ENCODE measurements around the gene JAZF1. TPM values are rescaled to one million over a fixed set of nuclear protein-coding genes. Genes with fewer than 3 reads are reported as not detected.

JAZF1 gene
- total and polyA plus RNA-seq, 2 experiments from 2014 or later: 9.8 to 12.3 TPM

DNA sequence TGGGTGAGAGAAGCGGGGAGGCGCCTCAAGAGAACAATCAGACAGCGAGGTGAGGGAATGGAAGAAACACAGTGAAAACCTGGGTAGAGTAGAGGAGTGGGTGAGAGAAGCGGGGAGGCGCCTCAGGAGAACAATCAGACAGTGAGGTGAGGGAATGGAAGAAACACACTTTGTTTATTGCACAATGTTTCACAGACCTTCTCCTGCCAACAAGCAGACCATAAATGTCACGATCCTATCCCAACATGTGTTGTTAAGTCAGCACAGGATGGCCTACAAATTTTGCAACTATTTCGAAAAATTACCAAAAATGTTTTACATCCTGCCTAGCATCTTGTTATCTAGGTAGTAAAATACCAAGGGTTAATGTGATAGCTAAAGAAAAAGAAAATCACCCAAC lies 115.3 kb downstream of the JAZF1 start:
- no peak overlapping the region for H3K27ac ChIP-seq
- no peaks in the 10 kb centered on the region for H3K36me3 ChIP-seq
- TF ChIP-seq, protein P1, sequence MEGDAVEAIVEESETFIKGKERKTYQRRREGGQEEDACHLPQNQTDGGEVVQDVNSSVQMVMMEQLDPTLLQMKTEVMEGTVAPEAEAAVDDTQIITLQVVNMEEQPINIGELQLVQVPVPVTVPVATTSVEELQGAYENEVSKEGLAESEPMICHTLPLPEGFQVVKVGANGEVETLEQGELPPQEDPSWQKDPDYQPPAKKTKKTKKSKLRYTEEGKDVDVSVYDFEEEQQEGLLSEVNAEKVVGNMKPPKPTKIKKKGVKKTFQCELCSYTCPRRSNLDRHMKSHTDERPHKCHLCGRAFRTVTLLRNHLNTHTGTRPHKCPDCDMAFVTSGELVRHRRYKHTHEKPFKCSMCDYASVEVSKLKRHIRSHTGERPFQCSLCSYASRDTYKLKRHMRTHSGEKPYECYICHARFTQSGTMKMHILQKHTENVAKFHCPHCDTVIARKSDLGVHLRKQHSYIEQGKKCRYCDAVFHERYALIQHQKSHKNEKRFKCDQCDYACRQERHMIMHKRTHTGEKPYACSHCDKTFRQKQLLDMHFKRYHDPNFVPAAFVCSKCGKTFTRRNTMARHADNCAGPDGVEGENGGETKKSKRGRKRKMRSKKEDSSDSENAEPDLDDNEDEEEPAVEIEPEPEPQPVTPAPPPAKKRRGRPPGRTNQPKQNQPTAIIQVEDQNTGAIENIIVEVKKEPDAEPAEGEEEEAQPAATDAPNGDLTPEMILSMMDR (IDR thresholded peaks at IDR 0.05; ENCODE audit: low read depth, low read length): no peak
- H3K9me3 ChIP-seq (ENCODE audit: low read depth): no peaks in the 10 kb centered on the region
- H3K4me1 ChIP-seq (ENCODE audit: low read depth): peaks cover 8% of the 10 kb centered on the region
- peak in 1 of 2 donors; percentile 74 for DNase-seq (ENCODE audit: low read depth in 1 of 2, low spot score in 1 of 2)
- no peaks in the 10 kb centered on the region for H3K27me3 ChIP-seq
- H3K4me3 ChIP-seq: no peak overlapping the region

DNA sequence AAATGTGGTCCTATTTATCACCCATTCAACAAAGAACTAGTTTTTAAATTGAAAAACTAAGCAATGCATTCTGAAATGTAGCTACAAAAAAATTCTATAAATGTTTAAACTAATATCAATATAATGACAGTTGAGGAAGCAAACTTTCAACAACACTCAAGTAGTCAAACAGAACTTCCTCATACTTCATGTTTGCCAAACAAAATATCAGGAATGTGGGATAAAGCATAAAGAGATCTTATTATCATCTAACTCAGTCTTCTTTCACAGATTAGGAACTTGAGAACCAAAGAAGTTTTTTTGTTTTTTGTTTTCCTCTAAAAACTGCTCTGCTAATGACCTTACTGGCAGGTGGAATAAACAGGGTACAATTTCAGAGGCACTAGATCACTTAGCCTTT lies 116.2 kb downstream of the JAZF1 start:
- no peaks in the 10 kb centered on the region for H3K27me3 ChIP-seq
- no peaks in the 10 kb centered on the region for H3K4me1 ChIP-seq (ENCODE audit: low read depth)
- H3K27ac ChIP-seq: no peak overlapping the region
- TF ChIP-seq, protein P1 (IDR thresholded peaks at IDR 0.05; ENCODE audit: low read depth, low read length): no peak
- DNase-seq (ENCODE audit: low read depth in 1 of 2, low spot score in 1 of 2): no peak
- H3K36me3 ChIP-seq: no peaks in the 10 kb centered on the region
- no peaks in the 10 kb centered on the region for H3K9me3 ChIP-seq (ENCODE audit: low read depth)
- no peak overlapping the region for H3K4me3 ChIP-seq

DNA sequence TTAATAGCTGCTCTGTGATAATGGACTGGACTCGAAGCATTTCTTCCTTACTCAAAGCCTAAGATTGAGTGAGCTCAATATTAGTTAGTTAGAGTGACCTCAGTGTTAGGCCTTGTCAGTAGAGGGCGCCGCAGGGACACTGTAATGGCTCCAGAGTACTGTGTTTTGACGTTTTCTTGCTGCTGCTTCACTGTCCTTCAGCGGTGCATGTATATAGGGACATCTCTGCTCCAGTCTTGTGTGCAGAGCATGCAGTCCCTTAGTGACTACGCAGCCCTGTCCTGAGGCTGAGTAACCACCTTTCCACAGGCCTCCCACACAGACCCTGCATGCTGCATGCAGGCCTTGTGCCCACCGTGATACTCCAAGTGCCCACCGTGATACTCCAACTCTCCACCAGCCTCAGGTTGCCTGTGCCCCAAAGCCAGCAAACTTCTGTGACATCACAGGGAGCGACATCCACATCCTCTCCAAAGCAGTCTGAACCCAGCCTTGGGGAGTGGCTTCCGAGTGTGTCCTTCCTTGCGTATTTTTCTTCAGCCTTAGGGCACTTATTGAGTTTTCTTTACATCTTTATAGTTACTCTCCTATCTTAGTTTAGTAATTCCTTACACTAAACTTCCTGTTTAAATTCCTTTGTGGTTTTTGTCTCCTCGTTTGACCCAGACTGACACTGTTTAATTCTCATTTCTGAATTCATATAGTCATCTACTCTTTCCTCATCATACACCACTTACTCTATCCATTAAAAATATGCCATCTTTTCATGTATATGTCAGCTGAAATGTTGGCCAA lies 118.2 kb downstream of the JAZF1 start:
- Histone ChIP-seq H3K36me3 (no peaks in the 10 kb centered on the region), H3K9me3 (ENCODE audit: low read depth) (no peaks in the 10 kb centered on the region), H3K4me3 (no peak overlapping the region), H3K27me3 (no peaks in the 10 kb centered on the region), H3K27ac (no peak overlapping the region), H3K4me1 (ENCODE audit: low read depth) (no peaks in the 10 kb centered on the region)
- TF ChIP-seq, protein P1 (IDR thresholded peaks at IDR 0.05; ENCODE audit: low read depth, low read length): peak; percentile 85
- peak; percentile 82 to 85 for DNase-seq (ENCODE audit: low read depth in 1 of 2, low spot score in 1 of 2)

DNA sequence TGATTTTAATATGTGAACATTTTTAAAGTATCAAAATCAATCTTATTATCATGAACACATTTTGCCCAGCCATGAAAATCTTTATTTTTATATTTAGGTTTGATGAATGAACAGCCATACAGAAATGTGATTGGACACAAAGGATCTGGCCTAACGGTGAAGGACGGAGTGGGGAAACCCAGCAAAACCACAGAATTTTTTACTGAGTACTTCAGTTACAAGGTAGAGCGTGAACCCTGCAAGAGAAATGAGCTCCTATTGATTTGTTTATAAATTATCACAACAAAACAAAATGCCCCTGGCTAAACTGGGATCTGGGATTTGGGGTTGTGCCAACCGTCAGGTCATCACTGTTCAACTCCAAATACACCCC lies 118.8 kb downstream of the JAZF1 start:
- Histone ChIP-seq H3K36me3 (no peaks in the 10 kb centered on the region), H3K27ac (no peak overlapping the region), H3K4me3 (no peak overlapping the region), H3K27me3 (no peaks in the 10 kb centered on the region), H3K4me1 (ENCODE audit: low read depth) (no peaks in the 10 kb centered on the region), H3K9me3 (ENCODE audit: low read depth) (no peaks in the 10 kb centered on the region)
- TF ChIP-seq, protein P1 (IDR thresholded peaks at IDR 0.05; ENCODE audit: low read depth, low read length): no peak
- no peak for DNase-seq (ENCODE audit: low read depth in 1 of 2, low spot score in 1 of 2)

DNA sequence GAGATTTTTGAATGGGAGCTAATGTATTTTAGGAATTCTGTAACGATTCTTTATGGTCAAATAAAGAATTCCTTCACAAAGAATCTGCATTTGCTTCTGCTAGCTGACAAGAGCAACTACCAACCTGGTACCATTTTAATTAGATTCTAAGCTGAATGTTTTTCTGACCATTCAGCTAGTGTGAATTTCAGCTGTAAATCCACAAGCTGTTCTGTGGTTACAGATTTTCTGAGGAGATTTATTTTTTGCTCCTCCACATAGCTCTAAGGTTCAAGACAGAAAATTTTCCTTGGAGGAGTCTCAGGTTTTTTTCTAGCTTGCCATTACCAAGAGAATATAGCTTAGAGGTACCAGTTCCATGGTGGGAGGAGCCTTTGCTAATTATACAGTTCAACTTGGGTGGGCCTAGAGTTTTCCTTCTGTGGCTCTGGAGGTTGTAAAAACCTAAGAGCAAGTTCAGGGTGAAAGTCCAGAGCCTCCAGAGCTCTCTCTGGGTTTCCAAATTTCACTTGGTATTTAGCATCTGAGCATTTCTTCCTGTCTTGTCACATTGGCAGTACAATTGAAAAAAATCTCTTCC lies 120.1 kb downstream of the JAZF1 start:
- H3K36me3 ChIP-seq: no peaks in the 10 kb centered on the region
- DNase-seq (ENCODE audit: low read depth in 1 of 2, low spot score in 1 of 2): no peak
- no peaks in the 10 kb centered on the region for H3K4me1 ChIP-seq (ENCODE audit: low read depth)
- TF ChIP-seq, protein P1 (IDR thresholded peaks at IDR 0.05; ENCODE audit: low read depth, low read length): no peak
- H3K27me3 ChIP-seq: no peaks in the 10 kb centered on the region
- H3K27ac ChIP-seq: no peak overlapping the region
- H3K9me3 ChIP-seq (ENCODE audit: low read depth): no peaks in the 10 kb centered on the region
- H3K4me3 ChIP-seq: no peak overlapping the region

Measured in cardiac muscle cell (in vitro differentiated cells and primary cell).